CD4-positive, alpha-beta T cell treated with Interleukin-17A for 4 hours (primary cell): ENCODE results near the gene OIT3.

ENCODE experiments used
- DNase-seq: peaks from one replicate; pipeline ENCODE4 v3.0.0-alpha.2; 2020; ENCODE audit warnings: mixed read lengths

OIT3 gene

GRCh38 chr10:72953687-72954086 is 60.1 kb downstream of the OIT3 start:
- DNase-seq, result no peak

GRCh38 chr10:72954230-72954595 is 60.7 kb downstream of the OIT3 start:
- no peak for DNase-seq

GRCh38 chr10:72954596-72955554 is 61.3 kb downstream of the OIT3 start, which contains the start of gene PLA2G12B:
Gene PLA2G12B, minus strand, starts transcription at chr10:72954806. Its CDS starts 121 bp downstream, at chr10:72954685.
- no peak for DNase-seq

DNA sequence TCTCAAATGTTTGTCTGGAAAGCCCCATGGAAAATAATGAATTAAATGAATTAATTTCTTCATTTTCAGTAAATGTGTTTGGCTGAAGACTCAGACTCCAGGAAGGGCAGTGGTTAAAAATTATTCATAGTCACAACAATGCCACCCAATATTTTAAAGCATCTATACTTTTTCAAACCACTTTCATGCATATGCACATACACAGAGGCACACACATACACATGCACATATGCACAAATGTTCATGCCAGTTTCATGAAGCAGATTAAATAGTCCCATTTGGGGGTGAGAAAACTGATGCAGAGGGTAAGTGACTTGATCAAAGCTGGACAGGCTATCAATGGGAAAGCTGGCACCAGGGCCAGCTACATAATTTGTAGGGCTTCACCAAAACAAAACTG is 62.5 kb downstream of the OIT3 start:
- no peak for DNase-seq

DNA sequence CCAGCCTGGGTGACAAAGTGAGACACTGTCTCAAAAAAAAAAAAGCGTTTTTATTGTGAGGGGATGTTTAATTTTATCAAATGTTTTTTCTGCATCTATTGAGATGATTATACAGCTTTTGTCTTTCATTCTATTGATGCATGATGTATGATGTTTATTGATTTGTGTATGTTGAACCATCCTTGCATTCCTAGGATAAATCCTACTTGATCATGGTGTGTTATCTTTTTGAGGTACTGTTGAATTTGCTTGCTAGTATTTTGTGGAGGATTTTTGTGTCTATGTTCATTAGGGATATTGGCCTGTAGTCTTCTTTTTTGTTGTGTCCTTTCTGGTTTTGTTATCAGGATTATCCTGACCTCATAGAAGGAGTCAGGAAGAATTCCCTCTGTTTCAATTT is 83.3 kb downstream of the OIT3 start:
- DNase-seq, result no peak

- no peak for DNase-seq
Measured at GRCh38 chr10:72979709-72980108, 86.2 kb downstream of the OIT3 start.

DNA sequence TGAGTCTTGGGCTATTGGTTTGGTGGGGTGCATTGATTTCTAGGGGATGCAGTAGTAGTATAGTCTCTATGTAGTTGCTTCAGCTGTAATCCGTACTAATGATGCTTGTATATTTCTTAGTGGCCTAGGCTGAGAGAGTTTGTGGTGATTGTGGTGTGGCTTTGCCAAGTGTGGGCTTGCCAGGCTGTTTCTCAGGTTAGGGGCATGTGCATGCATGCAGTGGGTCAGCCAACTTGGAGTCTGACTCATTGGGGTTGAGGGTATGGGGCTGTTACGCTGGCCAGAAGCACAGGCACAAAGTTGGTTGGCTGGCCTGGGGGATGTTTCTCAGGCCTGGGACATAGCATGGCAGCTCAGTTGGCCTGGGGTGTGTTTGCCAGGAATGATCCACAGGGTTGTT is 86.8 kb downstream of the OIT3 start:
- no peak for DNase-seq

DNA sequence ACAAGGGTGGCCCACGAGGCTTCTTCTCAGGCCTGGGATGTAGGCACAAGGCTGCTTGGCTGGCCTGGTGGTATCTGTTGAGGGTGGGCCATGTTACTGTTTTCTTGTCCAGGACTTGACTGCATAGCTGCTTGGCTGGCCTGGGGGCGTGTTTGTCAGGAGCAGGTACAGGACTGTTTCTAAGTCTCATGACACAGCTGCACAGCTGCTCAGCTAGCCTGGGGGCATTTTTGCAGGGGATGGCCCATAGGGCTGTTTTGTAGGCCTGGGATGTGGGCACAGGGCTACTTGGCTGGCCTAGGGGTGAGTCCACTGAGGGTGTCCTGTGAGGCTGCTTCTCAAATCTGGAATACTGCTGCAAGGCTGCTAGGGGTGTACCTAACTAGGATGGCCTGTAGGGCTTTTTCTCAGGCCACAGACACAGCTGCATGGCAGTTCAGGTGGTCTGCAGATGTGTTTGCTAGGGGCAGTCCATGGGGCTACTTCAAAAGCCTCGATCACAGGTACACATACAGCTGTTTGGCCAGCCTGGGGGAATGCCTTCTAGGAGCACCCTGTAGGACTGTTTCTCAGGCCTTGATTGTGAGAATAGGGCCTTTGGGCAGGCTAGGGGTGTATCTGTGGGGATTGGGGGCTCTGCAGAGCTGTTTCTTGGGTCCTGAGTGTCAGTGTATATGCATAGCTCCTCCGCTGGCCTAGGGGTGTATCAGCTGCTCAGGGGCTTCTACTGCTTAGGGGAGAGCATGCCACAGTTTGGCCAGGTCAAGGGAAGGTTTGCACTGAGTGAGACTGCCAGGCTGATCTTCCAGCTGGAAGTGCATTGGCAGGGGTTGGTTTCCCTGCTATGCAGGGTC is 87.7 kb downstream of the OIT3 start:
- no peak for DNase-seq

GRCh38 chr10:72981882-72982529 is 88.5 kb downstream of the OIT3 start:
- no peak for DNase-seq
